A549 (cell line): ENCODE measurements around the gene AWAT1. TPM values are rescaled to one million over a fixed set of nuclear protein-coding genes. Genes with fewer than 3 reads are reported as not detected.

Source experiments
- ATAC-seq, 2 experiments: fragments of 200-7000 bp in 1 of 2; fragments of >200 bp in 1 of 2; cut with Nextera tagmentation in 1 of 2; cut with Tn5 transposase in 1 of 2; 3 replicates each; pipeline versions ENCODE4 v1.8.0 to v1.9.1; 2018 to 2020; ENCODE audit warnings: mild to moderate bottlenecking in 1 of 2, moderate library complexity in 1 of 2
- CTCF ChIA-PET: fragments of 300-600 bp; sonication (Branson Sonifier 250); formaldehyde crosslinking; extraction: SDS; loops from one replicate; lab custom pipeline; 2021; ENCODE audit warnings: antibody characterized with exemption, inconsistent platforms; lab: Yijun Ruan, JAX
- POLR2A ChIA-PET: fragments of 350-600 bp; formaldehyde crosslinking; extraction: SDS; loops from one replicate; lab custom pipeline; 2021; ENCODE audit warnings: antibody characterized with exemption, inconsistent platforms; lab: Yijun Ruan, JAX
- DNase-seq, 2 experiments: peaks; one replicate each; pipeline versions ENCODE4 v3.0.0 to v3.0.0-alpha.2; 2011 to 2016; ENCODE audit warnings: low read depth in 1 of 2, low spot score in 1 of 2
- FAIRE-seq: peaks from 2 replicates; lab custom pipeline; 2011; peaks lifted over from hg19 to GRCh38; lab: Jason Lieb, UNC
- H3K27ac ChIP-seq, 2 experiments: fragments of >200 bp; sonication (Bioruptor Twin); formaldehyde crosslinking; 3 replicates each; pipeline ENCODE4 v1.5.1; 2016 to 2017
- H3K4me1 ChIP-seq: fragments of >200 bp; sonication (Bioruptor Twin); formaldehyde crosslinking; 3 replicates; pipeline ENCODE4 v1.6.1; 2016
- H3K4me2 ChIP-seq: fragments of >200 bp; sonication (Bioruptor Twin); formaldehyde crosslinking; 3 replicates; pipeline ENCODE4 v1.6.1; 2016
- H3K4me3 ChIP-seq: fragments of >200 bp; sonication (Bioruptor Twin); formaldehyde crosslinking; 3 replicates; pipeline ENCODE4 v1.5.1; 2016
- H3K9me3 ChIP-seq: fragments of >200 bp; sonication (Bioruptor Twin); formaldehyde crosslinking; 3 replicates; pipeline ENCODE4 v1.6.1; 2016
- BHLHE40 ChIP-seq: IDR thresholded peaks from 2 replicates; pipeline ENCODE4 v1.6.1; 2012; ENCODE audit warnings: low read depth, low read length, inconsistent platforms
- CBX2 ChIP-seq: fragments of 200-600 bp; sonication (generic); IDR thresholded peaks from 2 replicates; pipeline ENCODE4 v1.6.1; 2016; ENCODE audit warnings: low read depth, mild to moderate bottlenecking, borderline replicate concordance
- CBX8 ChIP-seq: fragments of 200-600 bp; sonication (generic); IDR thresholded peaks from 2 replicates; pipeline ENCODE4 v1.6.1; 2016
- CHD2 ChIP-seq: fragments of 150-350 bp; IDR thresholded peaks from 2 replicates; pipeline ENCODE4 v1.6.1; 2014; ENCODE audit warnings: low read length; ENCODE audit not compliant: partially characterized antibody
- EHF ChIP-seq: fragments of 250-450 bp; sonication (Bioruptor Pico); IDR thresholded peaks from 2 replicates; pipeline ENCODE4 v1.5.0; 2020; ENCODE audit warnings: mild to moderate bottlenecking
- EHMT2 ChIP-seq: fragments of 200-600 bp; sonication (generic); IDR thresholded peaks from 2 replicates; pipeline ENCODE4 v1.6.1; 2016; ENCODE audit warnings: antibody characterized with exemption, low read depth, mild to moderate bottlenecking, moderate library complexity
- EP300 ChIP-seq, 2 experiments: fragments of >200 bp; sonication (Bioruptor Twin); formaldehyde crosslinking; IDR thresholded peaks; 2 replicates in 1 of 2; 3 replicates in 1 of 2; pipeline ENCODE4 v1.6.1; 2016 to 2017
- FOXS1 ChIP-seq: fragments of 250-450 bp; sonication (Bioruptor Pico); IDR thresholded peaks from 2 replicates; pipeline ENCODE4 v1.5.0; 2020; ENCODE audit warnings: mild to moderate bottlenecking, moderate library complexity
- HDAC2 ChIP-seq: fragments of 200-600 bp; sonication (generic); IDR thresholded peaks from 2 replicates; pipeline ENCODE4 v1.6.1; 2016
- HEYL ChIP-seq: fragments of 250-450 bp; sonication (Bioruptor Pico); IDR thresholded peaks from 2 replicates; pipeline ENCODE4 v1.8.0; 2021; ENCODE audit warnings: mild to moderate bottlenecking, moderate library complexity
- HOXA7 ChIP-seq: fragments of 250-450 bp; sonication (Bioruptor Pico); IDR thresholded peaks from 2 replicates; pipeline ENCODE4 v1.5.0; 2020; ENCODE audit warnings: mild to moderate bottlenecking, moderate library complexity
- HOXB13 ChIP-seq: fragments of 250-450 bp; sonication (Bioruptor Pico); IDR thresholded peaks from 2 replicates; pipeline ENCODE4 v1.5.0; 2020; ENCODE audit warnings: low read depth, mild to moderate bottlenecking, moderate library complexity
- JUN ChIP-seq, 2 experiments: fragments of >200 bp; sonication (Bioruptor Twin); formaldehyde crosslinking; IDR thresholded peaks; 2 replicates in 1 of 2; 3 replicates in 1 of 2; pipeline ENCODE4 v1.6.1; 2016 to 2017
- JUNB ChIP-seq: fragments of >200 bp; sonication (Bioruptor Twin); formaldehyde crosslinking; IDR thresholded peaks from 2 replicates; pipeline ENCODE4 v1.6.1; 2016
- KDM1A ChIP-seq: fragments of 200-600 bp; sonication (generic); IDR thresholded peaks from 2 replicates; pipeline ENCODE4 v1.6.1; 2016; ENCODE audit warnings: low read depth, mild to moderate bottlenecking
- MYC ChIP-seq: IDR thresholded peaks from 2 replicates; pipeline ENCODE4 v1.6.1; 2012; ENCODE audit warnings: mild to moderate bottlenecking, inconsistent platforms, low read length, improper control_type of control experiment, borderline replicate concordance
- NFE2L2 ChIP-seq: fragments of 150-350 bp; conservative IDR thresholded peaks from 2 replicates; pipeline ENCODE4 v1.6.1; 2014; ENCODE audit warnings: low read length
- NR3C1 ChIP-seq: fragments of >200 bp; sonication (Bioruptor Twin); formaldehyde crosslinking; IDR thresholded peaks from 3 replicates; pipeline ENCODE4 v1.6.1; 2017
- PHF8 ChIP-seq: fragments of 200-600 bp; sonication (generic); IDR thresholded peaks from 2 replicates; pipeline ENCODE4 v1.6.1; 2016; ENCODE audit warnings: low read depth, mild to moderate bottlenecking, antibody characterized with exemption, moderate library complexity, borderline replicate concordance
- RARB ChIP-seq: fragments of 250-450 bp; sonication (Bioruptor Pico); IDR thresholded peaks from 2 replicates; pipeline ENCODE4 v1.8.0; 2021; ENCODE audit warnings: mild to moderate bottlenecking, moderate library complexity
- RCOR1 ChIP-seq: fragments of 150-350 bp; IDR thresholded peaks from 2 replicates; pipeline ENCODE4 v1.6.1; 2014; ENCODE audit warnings: antibody characterized with exemption, low read length, low read depth
- SREBF2 ChIP-seq: fragments of 450-650 bp; IDR thresholded peaks from 2 replicates; pipeline ENCODE4 v1.6.1; 2014; ENCODE audit warnings: mild to moderate bottlenecking, moderate library complexity
- TFCP2L1 ChIP-seq: fragments of 250-450 bp; sonication (Bioruptor Pico); IDR thresholded peaks from 2 replicates; pipeline ENCODE4 v1.5.0; 2021; ENCODE audit warnings: mild to moderate bottlenecking
- TP53 ChIP-seq: fragments of 250-450 bp; sonication (Bioruptor Pico); IDR thresholded peaks from 2 replicates; pipeline ENCODE4 v1.5.0; 2021; ENCODE audit warnings: mild to moderate bottlenecking, moderate library complexity
- USF2 ChIP-seq: fragments of 450-650 bp; IDR thresholded peaks from 2 replicates; pipeline ENCODE4 v1.6.1; 2014; ENCODE audit warnings: antibody characterized with exemption
- ZFP36 ChIP-seq: fragments of 450-650 bp; IDR thresholded peaks from 2 replicates; pipeline ENCODE4 v1.6.1; 2014; ENCODE audit warnings: borderline replicate concordance; ENCODE audit not compliant: partially characterized antibody
- WGBS: methylation state at CpG from one replicate; pipeline ENCODE4 v1.1.6; 2017; ENCODE audit errors: missing lambda C conversion rate; 5-methylcytosine and 5-hydroxymethylcytosine counted together
- polyA plus RNA-seq, 4 experiments: library from polyadenylated mRNA; depleted of rRNA in 3 of 4; stranded (reverse); fragments of >200 nt; fragmentation: RNase III in 1 of 4; extraction: RNeasy Plus Mini Kit Qiagen cat#74134 plus additional on column Dnase treatment in 1 of 4; gene quantifications; 2 replicates in 3 of 4; 3 replicates in 1 of 4; pipeline ENCODE4 v1.2.3, GENCODE V29; 2011 to 2017
- TF ChIP-seq, protein P1 (sequence below): IDR thresholded peaks from 2 replicates; pipeline ENCODE4 v1.6.1; 2012
- TF ChIP-seq, protein P2 (sequence below): fragments of >200 bp; sonication (Bioruptor Twin); formaldehyde crosslinking; IDR thresholded peaks from 2 replicates; pipeline ENCODE4 v1.6.1; 2016

AWAT1 gene
- polyA plus RNA-seq, 2 of the 4 experiments (the other 2 are of a cell fraction): not detected

DNA sequence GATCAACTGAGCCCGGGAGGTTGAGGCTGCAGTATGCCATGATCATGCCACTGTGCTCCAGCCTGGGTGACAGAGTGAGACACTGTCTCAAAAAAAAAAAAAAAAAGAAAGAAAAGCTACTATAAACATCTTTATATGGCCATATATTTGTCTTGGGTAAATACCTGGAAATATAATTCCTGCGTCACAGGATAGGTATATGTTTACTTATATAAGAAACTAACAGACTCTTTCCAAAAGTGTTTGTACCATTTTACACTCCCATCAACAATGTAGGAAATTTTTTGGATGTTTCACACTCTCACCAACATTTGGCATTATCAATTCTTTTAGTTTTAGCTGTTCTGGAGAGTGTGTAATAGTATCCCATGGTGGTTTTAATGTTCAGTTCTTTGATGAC lies 12.8 kb downstream of the AWAT1 start:
- no peaks in the 10 kb centered on the region for H3K4me1 ChIP-seq
- WGBS: 41% methylated on average over 2 of the region's 2 CpGs
- no peak for DNase-seq
- no peak overlapping the region for H3K4me2 ChIP-seq
- ATAC-seq: no peak
- ChIA-PET POLR2A (no interaction called here), CTCF (no interaction called here)
- no peak overlapping the region for H3K27ac ChIP-seq
- no peak overlapping the region for H3K4me3 ChIP-seq
- no peak for FAIRE-seq
- TF ChIP-seq KDM1A: no peak
- TF ChIP-seq CBX2: no peak
- TF ChIP-seq HOXB13: no peak
- no peak for TF ChIP-seq USF2
- TF ChIP-seq FOXS1 (CRISPR knock-in tag): no peak
- no peak for TF ChIP-seq HEYL (CRISPR knock-in tag)
- TF ChIP-seq SREBF2: no peak
- no peak for TF ChIP-seq ZFP36
- TF ChIP-seq JUNB: no peak
- no peak for TF ChIP-seq JUN (IDR thresholded peaks at IDR 0.05)
- no peak for TF ChIP-seq CHD2
- TF ChIP-seq MYC: no peak
- no peak for TF ChIP-seq BHLHE40
- no peak for TF ChIP-seq PHF8
- no peak for TF ChIP-seq EHF (CRISPR knock-in tag)
- no peaks in the 10 kb centered on the region for H3K9me3 ChIP-seq

GRCh38 chrX:70252491-70252890 lies 18.0 kb downstream of the AWAT1 start:
- Histone ChIP-seq H3K27ac (no peak overlapping the region), H3K4me2 (no peak overlapping the region), H3K4me1 (peaks cover 5% of the 10 kb centered on the region; the same call in 1 of the 3 replicates)
- TF ChIP-seq HOXB13: no peak
- no peak for TF ChIP-seq JUN (IDR thresholded peaks at IDR 0.05)
- no peak for TF ChIP-seq RCOR1
- no peak for TF ChIP-seq RARB (CRISPR knock-in tag)
- no peak for TF ChIP-seq ZFP36
- no peak for TF ChIP-seq SREBF2
- TF ChIP-seq EP300 (IDR thresholded peaks at IDR 0.05): no peak
- TF ChIP-seq, protein P1, sequence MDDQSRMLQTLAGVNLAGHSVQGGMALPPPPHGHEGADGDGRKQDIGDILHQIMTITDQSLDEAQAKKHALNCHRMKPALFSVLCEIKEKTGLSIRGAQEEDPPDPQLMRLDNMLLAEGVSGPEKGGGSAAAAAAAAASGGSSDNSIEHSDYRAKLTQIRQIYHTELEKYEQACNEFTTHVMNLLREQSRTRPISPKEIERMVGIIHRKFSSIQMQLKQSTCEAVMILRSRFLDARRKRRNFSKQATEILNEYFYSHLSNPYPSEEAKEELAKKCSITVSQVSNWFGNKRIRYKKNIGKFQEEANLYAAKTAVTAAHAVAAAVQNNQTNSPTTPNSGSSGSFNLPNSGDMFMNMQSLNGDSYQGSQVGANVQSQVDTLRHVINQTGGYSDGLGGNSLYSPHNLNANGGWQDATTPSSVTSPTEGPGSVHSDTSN: no peak
- TF ChIP-seq, protein P2, sequence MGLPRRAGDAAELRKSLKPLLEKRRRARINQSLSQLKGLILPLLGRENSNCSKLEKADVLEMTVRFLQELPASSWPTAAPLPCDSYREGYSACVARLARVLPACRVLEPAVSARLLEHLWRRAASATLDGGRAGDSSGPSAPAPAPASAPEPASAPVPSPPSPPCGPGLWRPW: no peak
- no peak for TF ChIP-seq KDM1A
- no peak for TF ChIP-seq NR3C1
- no peak for TF ChIP-seq NFE2L2
- TF ChIP-seq TP53 (CRISPR knock-in tag): no peak
- TF ChIP-seq EHMT2: no peak
- TF ChIP-seq CBX8: no peak
- no peak for TF ChIP-seq HDAC2
- no peak for TF ChIP-seq CHD2
- TF ChIP-seq TFCP2L1: no peak
- no peak for TF ChIP-seq HOXA7 (CRISPR knock-in tag)
- TF ChIP-seq, all 56 proteins: peak for 0
- CTCF ChIA-PET: interaction anchor here (0.6 to 0.9 kb wide), 2 partner anchors 10 to 23 kb away, joined by 3 to 4 read pairs; no protein-coding TSS in a partner anchor
- DNase-seq (no peak), ATAC-seq (no peak), FAIRE-seq (no peak)
- 24% methylated on average over 2 of the region's 2 CpGs for WGBS
- no peaks in the 10 kb centered on the region for H3K9me3 ChIP-seq
- POLR2A ChIA-PET: no interaction called here
- H3K4me3 ChIP-seq: no peak overlapping the region
